ACHN (cell line): ENCODE measurements around the gene CTIF.

Experiments
- DNase-seq: peaks from one replicate; pipeline ENCODE4 v3.0.0-alpha.2; 2015
- in situ Hi-C: cut with HindIII; loops from 2 replicates; pipeline ENCODE4 v1.10.0; 2017; ENCODE audit warnings: low sequenced_read_pairs, low pct_ligation_motif_present, low pct_unique_long_range_greater_than_20kb

The CTIF gene

DNA sequence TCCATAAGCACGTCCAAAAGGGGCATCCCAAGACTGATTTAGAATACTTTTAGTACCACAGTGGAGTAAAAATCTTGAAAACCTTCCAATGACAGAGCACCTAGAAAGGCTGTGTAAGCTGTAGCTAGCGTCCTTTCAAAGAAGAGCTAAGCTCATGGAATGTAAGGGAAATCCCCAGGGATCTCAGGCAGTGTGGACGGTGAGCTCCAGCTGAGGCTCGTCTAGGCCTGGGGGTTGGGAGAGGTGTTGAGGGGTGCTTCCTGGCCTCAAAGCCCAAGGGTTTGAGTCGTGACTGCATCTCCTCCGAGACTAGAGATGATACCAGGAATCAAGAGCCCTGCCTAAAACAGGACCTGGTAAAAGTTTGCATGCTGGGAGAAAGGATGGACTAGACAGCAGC, 7.6 kb downstream of the CTIF start:
- in situ Hi-C loops, result no loop called here
- DNase-seq, result no peak

GRCh38 chr18:48547531-48547981, 8.7 kb downstream of the CTIF start:
- no peak for DNase-seq
- in situ Hi-C loops, result no loop called here

DNA sequence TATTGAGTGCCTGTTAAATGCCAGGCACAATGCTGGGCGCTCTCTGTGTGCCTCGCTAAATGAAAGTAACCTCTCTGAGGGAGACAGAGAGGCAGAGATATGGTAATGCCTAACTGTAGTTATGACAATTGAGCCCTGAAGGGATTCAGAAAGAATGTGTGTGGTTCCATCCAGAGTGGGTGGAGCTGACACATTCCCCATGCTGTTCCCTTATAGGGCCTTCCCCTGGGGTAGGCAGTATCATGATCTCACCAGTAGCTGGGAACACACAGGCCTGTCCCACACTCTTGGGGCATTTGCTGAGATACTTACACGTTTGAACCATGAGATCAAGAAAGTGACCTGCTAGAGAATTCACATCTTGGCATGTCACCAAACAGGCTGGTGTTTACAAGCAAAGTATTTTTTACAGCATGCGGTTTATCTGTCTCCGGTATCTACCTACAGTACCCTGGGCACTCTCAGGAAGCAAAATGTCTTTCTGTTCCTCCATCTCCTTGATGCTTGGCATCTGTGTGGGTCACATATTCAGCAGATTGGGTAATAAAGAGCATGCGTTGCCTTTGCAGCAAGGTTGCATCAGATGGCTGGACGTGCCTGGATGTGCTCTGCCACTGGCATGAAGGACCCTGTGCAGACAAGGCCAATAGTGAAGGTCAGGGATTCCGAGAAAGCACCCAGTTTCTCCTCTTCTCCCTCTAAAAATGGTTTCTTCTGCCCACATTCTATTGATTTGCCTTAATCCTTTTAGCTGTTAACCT, 9.4 kb downstream of the CTIF start:
- in situ Hi-C loops, result no loop called here
- DNase-seq, result peak; percentile 72

DNA sequence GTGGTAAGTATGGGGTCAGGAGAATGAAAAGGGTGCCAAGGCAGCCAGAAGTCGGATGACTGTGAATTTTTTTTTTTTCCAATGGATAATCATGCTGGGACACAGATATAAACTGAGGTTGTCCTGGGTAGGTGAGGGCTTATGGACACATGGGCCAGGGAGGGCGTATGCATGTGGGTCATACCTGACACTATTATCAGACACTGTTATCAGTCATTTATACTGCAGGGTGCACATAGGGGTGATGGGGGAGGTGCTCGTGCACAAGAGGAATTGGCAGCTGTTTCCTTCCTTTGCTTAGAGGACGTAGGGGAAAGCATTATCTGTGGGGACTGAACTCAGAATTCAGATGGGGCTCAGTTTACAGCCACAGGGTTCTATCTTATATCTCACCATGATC, 10.1 kb downstream of the CTIF start:
- in situ Hi-C loops, result no loop called here
- no peak for DNase-seq

- no peak for DNase-seq
- in situ Hi-C loops, result no loop called here
These were observed 11.4 kb downstream of the CTIF start for GRCh38 chr18:48550101-48550729.

DNA sequence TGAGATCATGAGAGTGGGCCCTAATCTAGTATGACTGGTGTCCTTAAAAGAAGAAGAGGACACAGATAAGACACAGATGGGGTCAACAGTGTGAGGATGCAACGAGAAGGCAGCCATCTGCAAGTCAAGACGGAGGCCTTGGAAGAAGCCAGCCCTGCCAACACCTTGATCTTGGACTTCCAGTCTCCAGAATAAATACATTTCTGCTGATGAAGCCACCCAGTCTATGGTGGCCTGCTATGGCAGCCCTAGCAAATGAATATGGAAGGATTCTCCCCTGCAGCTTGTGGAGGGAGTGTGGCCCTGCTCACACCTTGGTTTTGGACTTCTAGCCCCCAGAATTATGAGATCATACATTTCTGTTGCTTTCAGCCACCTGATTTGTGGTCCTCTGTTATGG, 12.3 kb downstream of the CTIF start:
- in situ Hi-C loops, result no loop called here
- no peak for DNase-seq

DNA sequence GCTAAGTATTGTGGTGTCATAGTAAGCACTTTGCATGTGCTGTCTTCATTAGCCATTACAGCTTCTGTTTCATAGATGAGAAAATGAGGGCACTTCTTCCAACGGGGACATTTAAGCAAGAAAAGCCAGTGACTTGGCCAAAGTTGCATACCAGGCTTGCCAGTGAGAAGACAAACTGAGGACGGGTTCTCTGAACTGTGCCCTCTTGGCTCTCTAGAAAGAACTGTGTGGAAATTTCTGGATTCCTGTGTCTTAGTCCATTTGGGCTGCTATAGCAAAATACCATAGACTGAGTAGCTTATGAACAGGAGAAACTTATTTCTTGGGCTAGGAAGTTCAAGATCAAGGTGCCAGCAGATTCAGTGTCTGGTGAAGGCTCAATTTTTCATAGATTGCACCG, 13.3 kb downstream of the CTIF start:
- no peak for DNase-seq
- in situ Hi-C loops, result no loop called here

DNA sequence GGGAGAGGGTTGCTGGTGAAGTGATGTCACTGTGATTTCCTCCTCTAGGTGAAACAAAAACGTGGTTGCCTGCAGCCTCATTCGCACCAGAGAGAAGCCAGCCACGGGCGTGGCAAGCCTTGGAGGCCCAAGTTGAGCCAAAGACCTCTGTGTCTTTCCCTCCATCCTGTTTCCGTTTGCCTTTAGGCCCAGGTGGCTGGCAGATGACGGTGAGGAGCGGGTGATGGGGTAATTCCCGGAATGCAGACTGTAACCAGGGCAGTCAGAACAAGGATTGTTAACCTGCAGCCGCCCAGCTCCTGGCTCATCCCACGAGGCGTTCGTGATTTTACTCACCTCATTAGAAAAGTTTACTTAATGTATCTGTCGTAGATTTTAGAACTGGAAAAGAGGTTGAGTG, 14.4 kb downstream of the CTIF start:
- no peak for DNase-seq
- in situ Hi-C loops, result no loop called here

GRCh38 chr18:48554610-48555400, 16.0 kb downstream of the CTIF start:
- in situ Hi-C loops, result no loop called here
- no peak for DNase-seq

- in situ Hi-C loops, result no loop called here
- no peak for DNase-seq
These were observed 16.7 kb downstream of the CTIF start for GRCh38 chr18:48555465-48555995.

GRCh38 chr18:48557640-48558174, 18.9 kb downstream of the CTIF start:
- DNase-seq, result no peak
- in situ Hi-C loops, result no loop called here

GRCh38 chr18:48558248-48558647, 19.4 kb downstream of the CTIF start:
- DNase-seq, result no peak
- in situ Hi-C loops, result no loop called here

DNA sequence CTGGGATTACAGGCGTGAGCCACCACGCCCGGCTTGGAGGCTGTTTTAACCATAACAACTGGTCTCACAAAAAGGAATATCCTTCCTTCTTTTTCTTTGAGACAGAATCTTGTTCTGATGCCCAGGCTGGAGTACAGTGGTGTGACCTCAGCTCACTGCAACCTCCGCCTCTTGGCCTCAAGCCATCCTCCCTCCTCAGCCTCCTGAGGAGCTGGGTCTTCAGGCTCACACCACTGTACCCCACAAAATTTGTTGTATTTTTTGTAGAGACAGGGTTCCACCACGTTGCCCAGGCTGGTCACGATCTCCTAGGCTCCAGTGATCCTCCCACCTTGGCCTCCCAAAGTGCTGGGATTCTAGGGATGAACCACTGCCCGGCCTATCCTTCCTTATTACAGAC, 21.7 kb downstream of the CTIF start:
- in situ Hi-C loops, result no loop called here
- no peak for DNase-seq

DNA sequence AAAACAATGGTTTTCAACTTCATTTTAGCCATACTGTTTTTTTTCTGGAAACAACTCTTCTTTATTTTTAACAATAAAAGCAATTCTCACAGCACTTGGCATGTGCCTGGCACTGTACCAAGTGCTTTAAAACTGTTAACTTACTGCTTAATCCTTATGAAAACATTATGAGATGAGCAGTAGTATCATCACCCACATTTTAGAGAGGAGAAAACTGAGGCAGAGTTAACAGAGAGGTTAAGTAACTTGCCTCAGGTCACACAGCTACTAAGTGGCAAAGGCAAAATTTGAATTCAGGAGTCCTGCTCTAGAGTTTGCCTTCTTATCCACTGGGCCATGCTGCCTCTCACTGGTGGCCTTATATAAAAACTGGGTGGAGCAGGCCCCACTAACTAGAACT, 23.2 kb downstream of the CTIF start:
- in situ Hi-C loops, result no loop called here
- DNase-seq, result no peak

- in situ Hi-C loops, result no loop called here
- peak; percentile 60 for DNase-seq
These were observed 24.2 kb downstream of the CTIF start for GRCh38 chr18:48563027-48563426.

DNA sequence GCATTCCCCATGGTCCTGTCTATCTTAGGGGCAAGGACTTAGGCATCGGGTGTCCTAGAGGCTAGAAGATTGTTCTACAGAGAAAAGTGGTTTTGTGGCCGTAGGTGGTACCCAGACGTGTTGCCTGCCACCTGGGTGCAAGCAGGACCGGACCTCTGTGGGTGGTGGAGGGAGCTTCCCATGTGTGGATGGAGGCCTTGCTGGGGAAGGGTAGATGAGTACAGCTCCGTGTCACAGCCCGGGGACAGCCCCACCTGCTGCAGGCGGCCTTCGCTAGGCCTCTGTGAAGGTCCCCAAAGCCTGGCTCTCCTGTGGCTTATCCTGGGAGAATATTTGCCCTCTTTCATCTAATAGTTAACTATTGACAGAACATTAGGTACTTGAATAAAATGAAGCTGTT, 25.3 kb downstream of the CTIF start:
- DNase-seq, result no peak
- in situ Hi-C loops, result no loop called here

DNA sequence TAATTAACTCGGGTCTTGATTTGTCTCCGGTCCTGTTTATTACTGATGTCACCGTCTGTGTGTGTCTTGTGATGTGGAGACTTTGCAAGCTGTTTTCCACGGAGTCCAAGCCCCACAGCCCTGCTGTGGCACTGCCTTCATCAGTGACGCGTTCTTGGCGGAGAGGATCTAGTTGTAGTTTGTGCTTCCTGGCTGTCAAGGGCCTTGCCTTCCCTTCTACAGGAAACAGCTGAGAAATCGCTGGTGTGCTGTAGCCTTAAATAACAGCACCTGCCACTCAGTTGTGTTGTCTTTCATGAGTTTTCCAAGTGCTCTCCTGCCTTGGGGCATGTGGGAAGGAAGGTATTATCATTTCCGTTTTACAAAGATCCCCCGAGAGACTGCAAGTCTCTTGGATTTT, 26.3 kb downstream of the CTIF start:
- in situ Hi-C loops, result no loop called here
- DNase-seq, result no peak

DNA sequence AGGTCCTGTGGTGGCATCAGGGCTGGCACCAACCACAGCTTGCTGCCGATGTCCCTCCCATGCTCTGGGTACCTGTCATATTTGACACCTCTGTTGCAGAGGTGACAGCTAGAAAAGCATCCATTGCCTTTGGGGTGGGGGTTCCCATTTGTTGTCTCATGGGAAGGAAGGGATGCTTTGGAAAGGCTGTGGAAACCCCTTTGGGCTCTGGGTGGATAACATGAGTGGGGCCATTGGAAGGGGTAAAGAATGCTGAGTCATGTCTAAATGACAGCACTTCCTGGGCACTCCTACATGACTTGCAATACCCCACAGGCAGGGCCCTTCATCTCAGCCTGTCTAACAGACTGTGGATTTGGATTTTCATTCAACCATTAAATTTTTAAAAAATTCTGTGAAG, 27.8 kb downstream of the CTIF start:
- in situ Hi-C loops, result no loop called here
- DNase-seq, result peak; percentile 18

DNA sequence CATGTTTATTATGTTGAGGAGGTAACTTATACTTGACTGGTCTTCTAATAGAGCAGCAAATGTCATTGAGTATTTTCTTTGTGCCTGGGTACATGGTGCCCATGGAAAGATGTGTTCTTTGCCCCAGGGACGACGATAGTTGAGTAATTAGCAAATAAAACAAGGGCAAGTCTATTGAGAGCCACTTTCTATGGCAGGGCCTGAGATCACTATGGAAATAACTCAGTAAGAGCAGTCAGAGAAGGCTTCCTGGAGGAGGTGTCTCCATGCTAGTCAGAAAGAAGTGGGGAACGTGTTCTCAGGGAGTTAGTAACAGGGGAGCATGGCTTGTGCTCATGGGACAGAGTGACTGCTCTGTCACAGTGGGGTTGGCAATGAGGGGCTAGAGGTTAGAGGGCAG, 28.6 kb downstream of the CTIF start:
- in situ Hi-C loops, result no loop called here
- DNase-seq, result no peak
